NCI-H1694 (cell line): ENCODE measurements around the gene FYN.

Experiments
- DNase-seq: peaks from one replicate; lab custom pipeline; 2025; lab: John Stamatoyannopoulos, UW

The FYN gene

DNA sequence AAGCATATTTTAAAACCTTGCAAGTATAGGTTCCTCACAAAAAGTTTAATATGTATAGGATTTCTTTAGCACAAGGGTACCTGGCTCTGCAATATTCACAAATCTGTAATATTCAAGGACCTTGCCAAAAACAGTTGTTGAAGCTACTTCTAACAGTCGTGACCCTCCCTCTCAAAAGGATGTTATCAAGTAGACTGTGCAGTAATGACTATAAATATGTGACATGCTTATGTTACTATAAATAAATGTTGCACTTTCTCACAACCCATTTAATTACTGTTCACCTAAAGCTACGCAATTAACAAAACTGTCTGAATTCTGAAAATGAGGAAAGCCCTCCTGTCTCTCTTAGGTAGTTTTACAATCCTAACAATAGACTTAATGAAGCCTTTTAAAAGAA lies 41.8 kb downstream of the FYN start:
- no peak for DNase-seq

DNA sequence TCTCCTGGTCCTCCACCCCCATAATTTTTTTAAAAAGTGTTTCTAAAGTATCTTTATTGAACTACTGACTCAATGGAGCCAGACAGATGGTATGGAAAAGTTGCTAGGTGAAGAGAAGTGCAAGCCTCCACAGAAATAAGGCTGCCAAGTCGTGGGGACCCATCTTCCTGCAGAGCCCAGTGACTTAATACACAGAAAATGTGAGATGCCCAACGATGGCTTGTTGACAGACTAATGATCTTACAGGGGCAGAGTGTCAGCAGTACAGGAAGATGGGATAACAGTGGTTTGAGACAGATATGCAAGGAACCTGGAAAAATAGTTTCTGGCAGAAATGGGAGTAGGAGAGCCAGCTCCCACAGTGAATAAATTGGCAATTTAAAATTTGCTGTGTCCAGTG lies 43.3 kb downstream of the FYN start:
- no peak for DNase-seq

DNA sequence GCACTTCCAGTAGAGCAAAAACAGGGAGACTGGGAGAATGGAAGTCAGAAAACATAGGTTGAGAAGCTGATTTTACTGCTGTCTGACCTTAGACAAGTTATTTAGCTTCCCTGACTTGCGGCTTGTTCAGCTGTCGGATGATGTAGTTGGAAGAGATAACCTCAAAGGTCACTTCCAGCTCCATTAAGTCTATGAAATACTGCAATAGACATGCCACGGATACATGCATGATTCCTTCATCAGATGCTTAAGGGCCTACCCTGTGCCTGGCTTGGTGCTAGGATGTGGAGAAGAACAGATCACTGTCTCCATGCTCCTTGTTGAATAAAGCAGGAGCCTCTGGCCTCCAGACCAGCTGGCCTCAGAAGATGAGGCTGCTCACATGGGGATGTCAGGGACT lies 43.7 kb downstream of the FYN start:
- no peak for DNase-seq

DNA sequence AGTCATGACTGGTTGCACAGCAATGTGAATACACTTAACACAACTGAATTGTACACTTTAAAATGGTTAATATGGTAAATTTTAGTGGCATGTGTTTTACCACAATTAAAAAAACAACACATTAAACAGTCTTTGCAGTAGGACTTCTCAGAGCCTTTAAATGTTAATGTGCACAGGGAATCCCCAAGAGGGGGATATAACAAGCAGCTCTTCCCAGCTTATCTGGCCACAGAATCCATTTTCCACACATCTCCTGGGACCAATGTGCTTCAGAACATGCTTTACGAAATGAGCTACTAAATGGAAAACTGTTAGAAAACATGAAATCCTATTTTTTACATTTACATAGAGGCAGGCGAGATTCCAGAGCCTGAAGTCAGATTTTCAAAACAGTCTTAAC lies 44.4 kb downstream of the FYN start:
- DNase-seq: no peak

DNA sequence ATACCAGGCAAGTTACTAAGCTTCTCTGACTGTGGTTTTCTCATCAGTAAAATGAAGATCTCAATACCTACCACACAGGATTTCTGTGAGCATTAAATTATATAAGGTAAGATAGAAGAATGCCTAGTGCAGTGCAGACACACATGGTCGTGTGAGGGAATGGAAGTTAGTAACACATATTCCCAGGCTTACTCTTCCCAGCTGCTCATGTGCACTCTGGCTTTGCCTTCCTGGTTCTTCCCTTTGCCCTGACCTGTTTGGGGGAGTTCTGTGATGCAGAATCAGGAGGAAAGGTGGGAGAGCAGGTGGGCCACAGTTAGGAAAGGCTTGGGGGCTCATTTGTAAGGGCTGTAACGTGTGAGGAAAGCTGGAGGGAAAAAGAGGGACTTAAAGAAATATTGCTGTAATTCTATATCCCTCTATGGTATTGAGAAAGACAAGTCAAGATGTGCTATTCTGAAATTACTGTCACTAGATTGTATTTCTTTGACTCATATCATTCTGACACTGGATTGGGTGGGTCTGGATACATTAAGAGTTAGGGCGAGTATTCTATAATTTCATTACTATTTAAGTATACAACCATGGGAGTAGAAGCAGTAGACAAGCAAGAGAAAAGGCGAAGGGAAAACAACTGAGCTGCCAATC lies 47.7 kb downstream of the FYN start:
- DNase-seq: no peak

DNA sequence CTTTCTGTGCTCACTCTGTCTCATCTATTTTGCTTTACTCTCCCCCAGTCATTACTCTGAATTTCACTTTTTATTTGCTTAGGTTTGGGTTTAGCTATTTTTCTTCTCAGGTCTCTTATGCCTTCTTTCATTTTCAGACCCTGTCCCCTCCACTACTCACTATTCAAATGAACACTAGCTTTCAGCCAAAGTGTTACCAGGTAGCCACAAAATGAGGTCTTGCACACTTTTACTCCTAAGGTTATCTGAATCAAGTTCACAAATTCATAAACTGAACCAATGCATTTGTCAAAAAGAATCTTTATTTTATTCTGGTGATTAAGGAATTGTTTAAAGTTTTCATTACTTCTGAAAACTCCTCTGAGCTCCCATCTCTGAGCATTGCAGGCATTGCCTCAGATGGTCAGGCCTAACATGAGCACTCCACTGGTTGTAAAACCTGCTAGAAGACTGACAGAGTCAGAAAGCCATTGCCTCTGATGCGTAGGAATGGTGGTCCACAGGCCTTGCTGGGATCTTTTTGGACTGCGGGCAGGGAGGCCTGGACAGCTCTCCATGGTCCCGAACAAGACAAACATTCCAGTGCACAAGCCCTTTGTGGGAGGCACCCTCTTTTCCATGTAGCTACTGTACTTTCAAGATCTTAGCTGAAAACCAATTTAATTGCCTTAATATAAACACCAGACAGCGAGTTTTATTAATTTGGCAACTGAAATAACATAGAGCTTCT lies 48.5 kb downstream of the FYN start:
- DNase-seq: no peak

DNA sequence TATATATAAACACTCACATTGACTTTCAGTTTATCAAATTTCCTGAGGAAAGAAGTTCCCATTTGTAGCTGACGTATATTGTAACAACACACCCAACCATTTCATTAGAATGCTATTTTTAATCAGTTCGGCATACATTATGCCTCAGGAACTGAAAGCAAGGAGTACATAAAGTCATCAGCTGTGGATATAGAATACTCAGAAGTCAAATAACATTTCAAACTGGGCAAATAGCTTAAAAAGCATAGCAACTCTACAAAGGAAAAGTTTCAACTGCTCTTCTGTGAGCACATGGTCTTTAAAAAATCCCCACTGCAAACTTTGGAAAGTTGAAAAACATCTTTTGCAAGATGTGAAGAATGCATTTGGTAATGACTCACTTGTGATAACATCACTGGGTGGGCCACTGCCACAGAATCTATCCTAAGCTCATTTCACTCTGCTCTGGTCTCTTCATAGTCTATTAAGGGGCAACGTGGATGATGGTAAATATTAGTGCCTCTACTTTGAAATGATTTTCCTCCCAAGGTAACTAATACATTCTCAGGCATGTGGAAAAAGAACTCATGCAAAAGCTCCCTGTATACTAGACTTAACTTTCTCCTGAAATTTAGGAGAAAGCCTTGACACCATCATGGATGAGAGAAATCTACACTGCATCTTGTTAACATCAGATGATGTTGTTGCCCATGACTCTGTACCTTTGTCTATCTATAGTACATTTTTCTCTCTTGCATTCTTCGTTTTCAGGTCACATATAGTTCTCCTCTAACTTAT lies 49.2 kb downstream of the FYN start:
- no peak for DNase-seq

DNA sequence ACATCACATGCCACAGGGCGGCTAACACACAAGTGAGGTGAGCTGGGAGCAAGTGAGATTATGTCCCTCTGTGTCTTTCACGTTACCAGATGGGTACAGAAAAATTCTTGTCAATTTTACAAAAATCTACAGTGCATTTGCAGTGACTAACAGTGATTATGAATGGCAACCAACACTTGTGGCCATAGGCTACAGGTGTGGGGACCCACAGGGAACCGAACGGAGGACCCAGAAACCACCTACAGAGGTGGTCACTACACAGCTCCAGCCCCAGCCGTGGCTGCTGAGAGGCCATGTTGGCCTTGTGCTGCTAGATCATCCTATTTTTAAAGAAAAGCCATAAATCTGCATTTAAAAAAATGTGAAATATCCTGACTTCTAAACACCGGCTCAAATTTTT lies 50.2 kb downstream of the FYN start:
- DNase-seq: no peak

DNA sequence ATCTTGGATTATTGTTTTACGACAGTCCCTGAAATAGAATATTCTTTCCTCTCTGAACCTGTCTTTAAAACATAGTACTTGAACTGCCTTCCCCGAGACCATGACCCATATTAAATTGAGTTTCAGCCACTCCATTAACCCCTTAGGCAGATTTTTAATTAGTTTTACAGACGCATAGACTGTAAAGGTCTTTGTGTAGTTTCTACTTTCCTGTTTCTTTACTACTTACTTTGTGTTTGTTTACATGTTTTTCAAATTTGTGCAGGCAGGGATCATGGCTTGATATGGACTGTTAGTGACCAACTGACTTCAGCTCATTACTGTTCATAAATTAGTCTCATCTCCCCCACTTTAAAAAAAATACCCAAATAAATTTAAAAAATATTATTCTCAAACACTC lies 53.8 kb downstream of the FYN start:
- no peak for DNase-seq

DNA sequence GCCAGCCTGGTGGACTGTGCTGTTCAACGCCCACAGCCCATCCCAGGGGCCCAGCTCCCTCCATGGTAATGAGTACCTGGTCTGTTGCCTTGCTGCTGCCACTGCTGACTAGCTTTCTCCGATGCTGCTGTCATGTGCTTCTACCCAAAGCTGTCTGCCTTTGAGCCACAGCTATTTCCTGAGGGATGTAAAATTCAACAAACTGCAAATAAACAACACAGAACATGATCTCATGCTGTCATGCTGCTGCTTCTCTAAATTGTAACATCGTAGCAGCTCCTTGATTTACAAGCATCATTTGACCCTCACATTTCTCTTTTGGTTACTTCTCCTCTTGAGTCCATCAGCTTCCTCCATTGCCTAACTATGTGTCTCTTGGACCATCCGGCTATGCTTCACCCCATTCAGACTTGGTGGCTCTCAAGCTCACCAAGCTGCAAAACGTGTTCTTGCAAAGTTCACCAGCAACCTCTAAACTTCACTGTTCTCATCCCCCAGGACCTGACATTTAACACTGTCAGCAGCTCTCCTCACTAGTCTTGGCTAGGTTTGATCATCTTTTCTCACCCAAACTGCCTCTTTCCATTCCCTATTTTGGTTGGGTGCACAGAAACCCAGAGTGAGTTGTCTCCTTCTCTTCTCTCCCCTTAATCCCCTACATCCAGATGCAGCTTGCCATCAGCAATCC lies 54.6 kb downstream of the FYN start:
- DNase-seq: no peak

DNA sequence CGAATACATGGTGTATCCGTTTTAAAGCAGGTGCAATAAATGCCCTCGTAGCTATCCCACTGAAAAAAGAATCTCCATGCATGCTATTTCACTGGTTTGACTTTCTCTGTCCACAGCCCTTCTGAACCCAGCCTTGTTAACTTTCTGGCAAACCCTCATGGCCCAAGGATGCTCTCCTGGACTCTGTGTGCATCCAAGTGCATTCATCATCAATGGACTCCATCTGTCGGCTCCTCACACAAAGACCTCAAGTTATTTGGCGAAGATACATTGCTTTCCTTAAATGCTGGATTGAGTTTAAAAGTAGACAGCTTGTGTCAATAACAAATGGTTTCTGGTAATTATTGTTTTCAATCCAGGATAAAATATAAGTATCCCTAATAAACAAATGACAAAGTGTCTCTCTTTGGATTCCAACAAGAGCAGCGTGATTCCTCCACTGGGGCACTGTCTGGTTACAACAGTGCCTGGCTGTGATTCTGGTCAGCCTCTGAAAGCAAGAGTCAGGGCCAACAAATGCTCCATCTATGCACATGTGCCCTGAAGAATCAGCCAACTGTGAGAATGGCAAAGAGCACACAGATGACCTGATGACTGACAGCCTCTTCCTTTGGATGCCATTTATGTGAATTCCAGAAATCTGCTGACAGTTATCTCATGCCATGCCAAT lies 55.7 kb downstream of the FYN start:
- no peak for DNase-seq

DNA sequence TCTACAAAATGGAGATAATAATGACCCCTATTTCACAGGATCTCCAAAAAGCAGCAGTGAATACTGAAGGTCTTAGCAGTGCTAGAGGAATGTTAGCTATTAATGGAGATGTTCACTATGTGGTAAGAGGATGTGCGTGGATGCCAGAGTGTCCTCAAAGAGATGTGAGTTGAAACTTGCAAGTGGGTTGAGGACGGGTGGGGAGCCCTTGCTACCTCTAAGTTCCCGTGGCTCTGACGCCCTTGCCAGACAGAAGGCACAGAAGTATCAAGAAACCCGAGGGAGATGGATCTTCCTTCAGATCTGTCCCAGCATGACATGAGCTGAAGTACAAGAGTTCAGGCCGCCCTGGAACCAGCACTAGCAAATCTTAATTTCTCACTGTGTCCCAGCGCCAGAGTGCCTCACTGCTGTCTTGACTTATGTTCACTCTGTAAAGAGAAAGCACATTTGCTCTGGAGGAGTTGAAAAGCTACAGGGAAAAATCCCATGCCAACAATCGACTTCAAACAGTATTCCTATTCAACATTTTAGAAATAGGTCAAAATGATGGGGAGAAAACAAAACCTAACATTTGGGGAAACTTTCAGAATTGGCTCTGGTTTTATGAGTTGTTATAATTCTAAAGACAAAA lies 59.5 kb downstream of the FYN start:
- DNase-seq: no peak

DNA sequence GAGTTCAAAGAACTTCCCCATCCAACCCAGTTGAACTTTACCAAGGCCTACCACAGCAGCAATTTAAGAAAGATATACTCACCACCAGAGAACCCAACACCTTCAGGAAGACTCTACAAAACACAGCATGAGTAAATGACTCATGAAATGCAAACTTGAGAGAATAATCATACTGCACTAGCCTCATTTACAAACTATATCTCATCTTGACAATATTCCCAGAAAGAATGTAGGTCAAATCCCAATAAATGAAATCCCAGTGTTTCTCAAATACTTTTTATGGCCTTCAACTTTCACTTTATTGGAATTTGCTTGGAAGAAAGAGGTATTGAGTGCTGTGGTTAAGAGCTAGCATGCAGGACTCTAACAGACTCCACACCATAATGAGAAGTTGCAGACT lies 60.0 kb downstream of the FYN start:
- no peak for DNase-seq

DNA sequence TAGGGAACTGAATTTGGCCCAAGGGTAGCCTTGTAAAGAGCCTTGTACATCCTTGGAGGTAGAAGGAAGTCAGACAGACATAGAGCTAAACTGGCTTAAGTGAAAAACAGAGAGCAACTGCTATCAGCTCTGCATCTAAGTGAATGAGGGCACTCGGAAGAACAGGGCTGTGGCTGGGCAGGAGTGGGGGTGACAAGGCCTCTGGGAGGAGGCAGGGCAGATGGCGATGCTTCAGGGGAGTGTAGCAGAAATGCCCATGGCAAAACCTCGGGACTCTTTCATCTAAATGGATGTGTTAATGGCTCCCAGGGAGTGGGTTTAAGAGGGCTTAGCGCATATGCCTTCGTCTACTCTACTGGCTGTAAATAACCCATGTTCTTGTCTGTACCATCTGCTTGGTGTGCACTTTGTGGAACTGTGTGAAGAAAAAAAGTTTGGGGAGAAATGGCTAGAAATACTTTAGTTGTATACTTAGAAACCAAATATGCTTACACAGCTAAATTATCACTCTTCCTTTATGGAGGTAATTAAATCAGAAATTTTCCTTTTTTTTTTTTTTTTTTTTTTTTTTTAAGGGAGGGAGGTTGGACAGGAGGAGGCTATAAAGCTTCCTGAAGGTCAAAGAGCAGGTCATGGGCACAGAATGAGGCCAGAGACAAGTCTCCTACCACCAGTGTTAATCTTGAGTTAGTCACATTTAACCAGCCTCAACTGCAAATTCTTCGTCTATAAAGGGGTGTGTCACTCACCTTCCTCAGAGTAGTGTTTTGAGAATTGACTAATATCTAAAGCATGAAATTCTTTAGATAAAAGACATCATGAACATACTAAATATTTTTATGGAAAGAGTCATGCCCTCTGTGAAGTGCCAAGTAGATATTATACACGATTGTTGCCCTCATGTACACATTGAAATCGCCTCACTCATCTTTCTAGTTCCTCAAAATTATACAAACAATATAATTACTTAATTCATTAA lies 60.9 kb downstream of the FYN start:
- DNase-seq: no peak

DNA sequence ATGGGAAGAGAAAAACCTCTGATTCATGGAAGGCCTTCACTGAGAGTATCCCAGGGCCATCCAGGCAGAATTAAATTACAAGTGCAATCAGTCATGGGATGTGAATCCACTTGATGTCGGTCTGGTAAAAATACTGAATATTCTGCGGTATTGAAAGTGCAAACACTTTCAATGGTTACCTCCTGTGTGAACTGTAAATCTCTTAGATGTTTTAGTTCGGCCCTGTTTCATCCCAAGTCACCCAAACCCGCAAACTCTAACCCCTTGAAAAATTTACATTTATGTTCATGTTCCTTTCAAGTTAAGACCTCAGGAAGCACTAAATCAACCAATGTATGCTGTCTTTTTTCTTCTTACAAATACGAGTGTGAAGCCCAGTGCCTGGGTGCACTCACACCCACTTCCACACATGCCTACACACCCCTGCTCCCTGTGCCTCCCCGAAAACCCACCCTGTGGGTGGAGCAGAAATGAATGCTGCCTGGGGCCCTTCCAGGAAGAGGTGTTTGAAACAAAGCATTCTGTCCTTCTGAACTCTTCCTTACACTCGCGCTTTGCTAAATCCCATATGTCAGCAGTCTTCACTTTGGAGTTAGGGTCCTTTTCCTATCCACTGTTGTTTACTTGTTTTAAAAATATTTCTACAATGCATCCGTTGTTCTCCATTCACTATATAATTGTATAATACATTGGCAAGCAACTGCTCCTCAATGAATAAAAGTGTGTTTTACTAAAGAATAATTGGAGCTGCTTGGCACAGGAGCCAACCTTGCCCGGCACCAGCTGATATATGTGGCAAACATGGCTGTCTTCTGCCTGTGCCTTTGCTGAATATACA lies 62.7 kb downstream of the FYN start:
- DNase-seq: no peak

DNA sequence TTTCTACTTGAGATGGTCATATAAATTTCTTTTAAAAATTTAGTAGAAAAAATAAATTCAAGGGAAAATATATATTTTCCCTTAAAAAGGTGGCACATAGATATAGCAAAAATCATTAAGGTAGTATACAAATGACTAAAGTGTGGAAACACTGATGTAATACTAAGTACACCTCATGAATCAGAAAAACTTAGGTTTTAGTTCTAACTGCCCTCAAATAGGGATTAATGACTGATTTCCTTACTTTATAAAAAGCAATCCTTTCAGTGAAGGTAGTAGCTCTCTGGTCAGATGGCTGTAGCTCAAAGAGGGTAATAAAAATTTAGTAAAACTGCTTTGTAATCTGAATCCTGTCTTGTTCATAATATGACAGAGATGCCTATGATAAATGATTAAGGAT lies 63.5 kb downstream of the FYN start:
- no peak for DNase-seq

DNA sequence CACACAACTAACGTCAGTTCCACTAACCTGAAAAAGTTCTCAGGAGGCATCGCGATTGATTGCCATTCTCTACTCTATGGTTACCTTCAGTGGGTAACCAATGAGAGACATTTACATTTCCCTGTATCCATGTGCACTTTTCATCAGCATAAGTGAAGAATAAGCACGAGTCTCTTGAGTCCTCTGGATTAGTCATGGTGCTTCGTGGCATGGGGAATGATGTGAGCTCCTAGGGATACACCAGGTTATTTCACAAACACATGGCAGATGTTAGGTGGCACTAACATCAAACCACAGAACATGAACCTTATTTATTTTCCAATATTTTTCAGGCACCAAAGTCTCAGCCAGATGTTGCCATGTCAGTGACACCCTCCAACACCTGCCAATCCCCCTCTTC lies 64.0 kb downstream of the FYN start:
- no peak for DNase-seq

DNA sequence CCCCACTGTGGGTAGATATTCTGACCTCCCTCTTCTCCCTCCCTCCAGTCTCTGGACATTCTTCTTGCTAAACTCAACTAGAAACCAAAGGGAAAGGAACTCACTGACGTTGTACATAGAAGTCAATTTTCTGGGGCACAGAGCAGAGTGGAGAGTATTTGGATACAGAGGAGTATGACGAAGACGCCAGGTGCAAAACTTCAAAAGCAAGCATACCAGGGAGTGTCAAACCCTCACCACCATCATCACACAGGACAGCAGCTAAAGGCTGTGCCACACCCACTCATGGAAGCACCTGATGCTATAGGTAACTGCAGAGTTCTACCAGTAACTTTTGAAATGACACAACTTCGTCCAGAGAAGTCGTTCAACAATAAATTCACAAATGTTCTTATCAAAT lies 64.8 kb downstream of the FYN start:
- no peak for DNase-seq
